Measurements from ENCODE around the gene SCYGR1. TPM values are rescaled to one million over a fixed set of nuclear protein-coding genes. Genes with fewer than 3 reads are reported as not detected.
"Not testable (repeated sequence)": the region's sequence is repeated elsewhere in the genome, so short reads cannot be mapped to it uniquely, and the experiment has no call there.

The SCYGR1 gene
- total RNA-seq, 1 donor from 2014 or later = not detected

- H3K9me3 Mint-ChIP-seq (ENCODE audit: unreplicated experiment) = peaks cover 3% of the 10 kb centered on the region
- H3K4me1 Mint-ChIP-seq (ENCODE audit: unreplicated experiment) = no peaks in the 10 kb centered on the region
- no peak overlapping the region for H3K4me3 Mint-ChIP-seq (ENCODE audit: unreplicated experiment)
- peaks cover 25% of the 10 kb centered on the region for H3K27me3 Mint-ChIP-seq (ENCODE audit: unreplicated experiment)
- no peak for TF ChIP-seq CTCF (IDR thresholded peaks at IDR 0.05)
- H3K36me3 Mint-ChIP-seq (ENCODE audit: unreplicated experiment) = no peaks in the 10 kb centered on the region
- H3K27ac Mint-ChIP-seq (ENCODE audit: unreplicated experiment) = no peak overlapping the region
- no peak for DNase-seq (ENCODE audit: extremely low spot score, unreplicated experiment)
Observed at GRCh38 chr2:227386630-227387029, 1.1 kb downstream of the SCYGR1 start.

GRCh38 chr2:227383686-227384085 lies 4.1 kb downstream of the SCYGR1 start:
- H3K36me3 Mint-ChIP-seq (ENCODE audit: unreplicated experiment) = no peaks in the 10 kb centered on the region
- H3K27me3 Mint-ChIP-seq (ENCODE audit: unreplicated experiment) = peaks cover 26% of the 10 kb centered on the region
- H3K9me3 Mint-ChIP-seq (ENCODE audit: unreplicated experiment) = peaks cover under 1% of the 10 kb centered on the region
- H3K4me3 Mint-ChIP-seq (ENCODE audit: unreplicated experiment) = no peak overlapping the region
- TF ChIP-seq CTCF (IDR thresholded peaks at IDR 0.05) = no peak
- no peak overlapping the region for H3K27ac Mint-ChIP-seq (ENCODE audit: unreplicated experiment)
- no peak for DNase-seq (ENCODE audit: extremely low spot score, unreplicated experiment)
- H3K4me1 Mint-ChIP-seq (ENCODE audit: unreplicated experiment) = no peaks in the 10 kb centered on the region

GRCh38 chr2:227382241-227382835 lies 5.4 kb downstream of the SCYGR1 start:
- not testable (repeated sequence) for H3K36me3 Mint-ChIP-seq (ENCODE audit: unreplicated experiment); DNase-seq (ENCODE audit: extremely low spot score, unreplicated experiment); H3K27ac Mint-ChIP-seq (ENCODE audit: unreplicated experiment); H3K9me3 Mint-ChIP-seq (ENCODE audit: unreplicated experiment); H3K4me1 Mint-ChIP-seq (ENCODE audit: unreplicated experiment); H3K4me3 Mint-ChIP-seq (ENCODE audit: unreplicated experiment)
- H3K27me3 Mint-ChIP-seq (ENCODE audit: unreplicated experiment) = peaks cover 29% of the 10 kb centered on the region

- Mint-ChIP-seq H3K4me3 (ENCODE audit: unreplicated experiment) (no peak within 1 kb of the TSS), H3K9me3 (ENCODE audit: unreplicated experiment) (no peaks in the 10 kb centered on the region), H3K36me3 (ENCODE audit: unreplicated experiment) (no peaks in the 10 kb centered on the region), H3K4me1 (ENCODE audit: unreplicated experiment) (no peaks in the 10 kb centered on the region), H3K27me3 (ENCODE audit: unreplicated experiment) (peaks cover 22% of the 10 kb centered on the region), H3K27ac (ENCODE audit: unreplicated experiment) (no peak within 1 kb of the TSS)
- DNase-seq (ENCODE audit: extremely low spot score, unreplicated experiment) = no peak
- TF ChIP-seq CTCF (IDR thresholded peaks at IDR 0.05) = no peak
Observed at GRCh38 chr2:227379095-227379494, 8.7 kb downstream of the SCYGR1 start, which contains the start of gene TM4SF20. Gene TM4SF20, minus strand, starts transcription at chr2:227379306. Its CDS starts 38 bp downstream, at chr2:227379268.

GRCh38 chr2:227378371-227378782 lies 9.4 kb downstream of the SCYGR1 start:
- Mint-ChIP-seq H3K9me3 (ENCODE audit: unreplicated experiment) (no peaks in the 10 kb centered on the region), H3K27me3 (ENCODE audit: unreplicated experiment) (peaks cover 17% of the 10 kb centered on the region), H3K4me3 (ENCODE audit: unreplicated experiment) (no peak overlapping the region), H3K27ac (ENCODE audit: unreplicated experiment) (no peak overlapping the region), H3K4me1 (ENCODE audit: unreplicated experiment) (no peaks in the 10 kb centered on the region), H3K36me3 (ENCODE audit: unreplicated experiment) (no peaks in the 10 kb centered on the region)
- TF ChIP-seq CTCF (IDR thresholded peaks at IDR 0.05) = no peak
- DNase-seq (ENCODE audit: extremely low spot score, unreplicated experiment) = no peak
